BJ (cell line): ENCODE results near the gene SSH2. TPM values are rescaled to one million over a fixed set of nuclear protein-coding genes. Genes with fewer than 3 reads are reported as not detected.

ENCODE experiments used
- CTCF ChIA-PET: fragments of 350-600 bp; formaldehyde crosslinking; extraction: SDS; loops from one replicate; lab custom pipeline; 2021; ENCODE audit warnings: antibody characterized with exemption, inconsistent platforms; lab: Yijun Ruan, JAX
- POLR2A ChIA-PET: fragments of 300-600 bp; sonication (Branson Sonifier 250); formaldehyde crosslinking; extraction: SDS; loops from one replicate; lab custom pipeline; 2021; ENCODE audit warnings: antibody characterized with exemption; lab: Charles Lee
- DNase-seq: peaks from one replicate; pipeline ENCODE4 v3.0.0-alpha.2; 2011; ENCODE audit warnings: low read depth
- H3K27me3 ChIP-seq: 2 replicates; pipeline ENCODE4 v1.6.0; 2011; ENCODE audit warnings: low read length; ENCODE audit not compliant: control insufficient read depth, insufficient read depth
- H3K36me3 ChIP-seq: 2 replicates; pipeline ENCODE4 v1.5.1; 2011; ENCODE audit warnings: low read length; ENCODE audit not compliant: control insufficient read depth, insufficient read depth
- H3K4me3 ChIP-seq: 2 replicates; pipeline ENCODE4 v1.5.1; 2011; ENCODE audit warnings: low read depth, mild to moderate bottlenecking, control low read depth, low read length
- polyA plus RNA-seq: library from polyadenylated mRNA; depleted of rRNA; stranded (reverse); fragments of >200 nt; gene quantifications from 2 replicates; pipeline ENCODE4 v1.2.3, GENCODE V29; 2011
- TF ChIP-seq, protein P1 (sequence below): IDR thresholded peaks from 2 replicates; pipeline ENCODE4 v1.5.1; 2011; ENCODE audit warnings: low read depth, mild to moderate bottlenecking, control low read depth, inconsistent platforms, low read length, moderate library complexity; ENCODE audit not compliant: insufficient read depth

The SSH2 gene
- polyA plus RNA-seq, 1 experiment, result 5.7 TPM

DNA sequence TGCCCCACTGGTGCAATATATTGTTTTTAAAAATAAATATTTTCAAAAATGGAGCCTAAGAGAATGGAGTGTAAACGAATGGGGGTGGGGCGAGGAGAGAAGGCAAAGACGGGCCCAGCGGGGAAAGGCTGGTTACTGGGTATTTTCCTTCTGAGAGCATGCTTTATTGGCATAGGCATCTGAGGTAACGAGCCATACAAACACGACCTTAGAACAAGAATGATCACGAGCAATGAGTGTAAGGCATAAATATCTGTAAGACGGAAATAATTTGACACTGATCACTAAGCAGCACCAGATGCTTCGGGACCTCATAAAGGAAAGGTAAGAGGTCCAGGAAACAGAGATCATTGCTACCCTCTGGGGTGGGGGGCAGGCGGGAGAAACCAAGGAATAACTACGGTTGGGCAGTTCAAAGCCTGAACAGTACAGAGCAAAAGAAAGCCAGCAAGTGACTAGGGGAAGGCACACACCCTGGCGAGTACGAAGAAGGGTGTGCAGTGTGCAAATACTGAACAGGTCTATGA is 959 bp downstream of the SSH2 start:
- TF ChIP-seq, protein P1, sequence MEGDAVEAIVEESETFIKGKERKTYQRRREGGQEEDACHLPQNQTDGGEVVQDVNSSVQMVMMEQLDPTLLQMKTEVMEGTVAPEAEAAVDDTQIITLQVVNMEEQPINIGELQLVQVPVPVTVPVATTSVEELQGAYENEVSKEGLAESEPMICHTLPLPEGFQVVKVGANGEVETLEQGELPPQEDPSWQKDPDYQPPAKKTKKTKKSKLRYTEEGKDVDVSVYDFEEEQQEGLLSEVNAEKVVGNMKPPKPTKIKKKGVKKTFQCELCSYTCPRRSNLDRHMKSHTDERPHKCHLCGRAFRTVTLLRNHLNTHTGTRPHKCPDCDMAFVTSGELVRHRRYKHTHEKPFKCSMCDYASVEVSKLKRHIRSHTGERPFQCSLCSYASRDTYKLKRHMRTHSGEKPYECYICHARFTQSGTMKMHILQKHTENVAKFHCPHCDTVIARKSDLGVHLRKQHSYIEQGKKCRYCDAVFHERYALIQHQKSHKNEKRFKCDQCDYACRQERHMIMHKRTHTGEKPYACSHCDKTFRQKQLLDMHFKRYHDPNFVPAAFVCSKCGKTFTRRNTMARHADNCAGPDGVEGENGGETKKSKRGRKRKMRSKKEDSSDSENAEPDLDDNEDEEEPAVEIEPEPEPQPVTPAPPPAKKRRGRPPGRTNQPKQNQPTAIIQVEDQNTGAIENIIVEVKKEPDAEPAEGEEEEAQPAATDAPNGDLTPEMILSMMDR, result no peak
- H3K4me3 ChIP-seq, result peak overlapping the region; percentile 97
- ChIA-PET CTCF (interaction anchor here (1.4 to 9.2 kb wide), 3 partner anchors 26 to 124 kb away, joined by 3 to 224 read pairs (median 23); no protein-coding TSS in a partner anchor), POLR2A (interaction anchor here (0.6 kb wide), 1 partner anchor 10 kb away, joined by 4 read pairs; no protein-coding TSS in a partner anchor)
- H3K36me3 ChIP-seq, result no peaks in the 10 kb centered on the region
- no peak for DNase-seq
- no peaks in the 10 kb centered on the region for H3K27me3 ChIP-seq

DNA sequence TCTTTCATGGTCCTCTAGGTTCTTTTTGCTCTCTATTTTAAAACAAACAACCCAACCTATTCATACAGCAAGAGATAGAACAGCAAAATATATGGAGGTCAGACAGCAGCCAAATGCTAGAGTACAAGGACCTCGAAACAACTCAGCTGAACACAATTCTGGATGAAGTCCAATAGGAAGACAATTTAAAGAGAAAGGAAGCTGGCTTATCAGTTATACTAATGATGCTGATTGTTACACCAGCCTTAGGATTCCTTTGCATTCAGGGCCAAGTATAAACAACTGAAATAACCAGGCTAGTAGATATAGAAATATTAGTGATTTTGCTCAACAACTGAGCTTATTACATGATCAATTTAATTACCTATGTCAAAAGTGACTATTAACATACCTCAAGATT is 2.5 kb downstream of the SSH2 start:
- no peak for DNase-seq
- H3K27me3 ChIP-seq, result no peaks in the 10 kb centered on the region
- TF ChIP-seq, protein P1, result no peak
- ChIA-PET POLR2A (no interaction called here), CTCF (interaction anchor here (1.1 to 9.2 kb wide), 3 partner anchors 10 to 288 kb away, joined by 3 to 224 read pairs (median 5); no protein-coding TSS in a partner anchor)
- no peak overlapping the region for H3K4me3 ChIP-seq
- no peaks in the 10 kb centered on the region for H3K36me3 ChIP-seq

DNA sequence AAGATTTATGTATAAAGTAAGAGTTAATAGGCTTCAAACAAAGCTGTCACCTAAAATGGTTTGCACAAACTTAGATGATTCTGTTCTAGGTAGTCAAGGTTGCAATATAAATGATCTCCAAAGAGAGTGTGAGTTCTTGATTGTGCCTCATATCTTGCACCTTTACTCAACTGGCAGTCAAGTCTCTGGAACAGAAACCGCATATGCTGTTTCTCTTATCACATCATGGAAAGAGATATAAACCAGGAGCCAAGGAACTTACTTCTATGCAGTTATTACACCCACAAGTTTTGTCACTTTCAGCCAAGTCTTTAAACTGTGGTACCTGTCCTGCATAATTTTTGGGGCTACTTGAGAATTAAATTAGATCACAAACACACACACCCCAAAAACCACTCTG is 5.2 kb downstream of the SSH2 start:
- H3K4me3 ChIP-seq, result no peak overlapping the region
- DNase-seq, result no peak
- TF ChIP-seq, protein P1, result no peak
- ChIA-PET POLR2A (no interaction called here), CTCF (interaction anchor here (0.5 to 0.8 kb wide), 2 partner anchors 29 to 346 kb away, joined by 3 read pairs; no protein-coding TSS in a partner anchor)
- H3K36me3 ChIP-seq, result no peaks in the 10 kb centered on the region
- H3K27me3 ChIP-seq, result no peaks in the 10 kb centered on the region

DNA sequence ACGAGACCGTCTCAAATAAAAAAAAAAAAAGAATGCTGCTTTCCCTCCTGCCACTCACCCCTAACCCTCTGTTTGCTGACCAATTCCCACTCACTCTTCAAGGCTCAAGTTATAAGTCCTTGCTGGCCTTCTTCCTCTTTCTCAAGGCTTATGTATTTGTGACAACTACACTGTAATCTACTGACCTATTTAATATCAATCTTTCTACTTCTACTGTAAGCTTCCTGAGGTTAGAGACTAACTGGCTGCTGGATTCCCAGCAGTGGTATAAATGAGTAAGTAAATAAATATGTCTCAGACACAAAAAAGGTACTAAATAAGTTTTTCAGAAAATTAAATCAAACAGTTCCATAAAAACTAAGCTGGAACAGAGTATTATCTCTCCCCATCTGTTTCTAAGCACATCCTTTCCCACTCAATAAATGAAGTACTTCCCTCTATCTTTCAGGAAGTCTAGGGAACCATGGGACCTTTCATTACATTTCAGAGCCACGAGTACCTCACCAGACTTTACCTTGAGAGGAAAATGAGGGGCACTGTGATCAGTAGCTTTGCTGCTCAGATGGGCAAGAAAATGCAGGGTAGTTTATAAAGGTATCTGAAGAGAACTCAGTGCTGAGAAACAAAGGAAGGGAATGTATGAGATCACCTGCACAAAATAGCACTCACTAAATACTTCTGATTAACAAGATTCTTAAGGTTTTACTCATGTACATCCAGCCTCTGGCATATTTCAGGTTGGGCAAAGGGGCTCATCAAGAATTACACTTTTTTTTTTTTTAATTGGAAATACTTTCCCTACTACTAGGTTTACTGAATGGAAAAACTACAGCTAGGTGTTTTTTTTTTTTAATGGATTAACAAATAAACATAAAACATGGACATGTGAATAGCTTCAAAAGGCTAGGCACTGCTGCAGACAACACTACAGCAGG is 10.8 kb downstream of the SSH2 start:
- TF ChIP-seq, protein P1, result no peak
- POLR2A ChIA-PET, result interaction anchor here (0.7 kb wide), 1 partner anchor 11 kb away, joined by 5 read pairs; the partner anchor contains the start of gene SSH2

DNA sequence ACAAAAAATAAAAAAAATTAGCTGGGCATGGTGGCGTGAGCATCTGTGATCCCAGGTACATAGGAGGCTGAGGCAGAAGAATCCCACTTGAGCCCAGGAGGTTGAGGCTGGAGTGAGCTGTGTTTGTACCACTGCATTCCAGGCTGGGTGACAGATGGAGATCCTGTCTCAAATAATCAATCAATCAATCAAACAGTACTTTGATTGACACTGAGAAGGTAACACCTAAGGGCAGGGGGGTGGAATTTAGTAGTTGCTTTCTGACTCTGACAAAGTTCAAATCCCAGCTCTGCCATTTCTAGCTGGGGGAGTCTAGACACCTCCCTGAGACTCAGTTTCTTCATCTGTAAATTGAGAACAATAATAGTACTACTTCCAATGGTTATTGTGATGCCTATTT is 12.0 kb downstream of the SSH2 start:
- no peak for DNase-seq
- no peaks in the 10 kb centered on the region for H3K36me3 ChIP-seq
- H3K27me3 ChIP-seq, result no peaks in the 10 kb centered on the region
- CTCF ChIA-PET, result interaction anchor here (1.0 to 1.4 kb wide), 2 partner anchors 9 to 110 kb away, joined by 3 to 6 read pairs; no protein-coding TSS in a partner anchor
- TF ChIP-seq, protein P1, result no peak
- no peak overlapping the region for H3K4me3 ChIP-seq
- POLR2A ChIA-PET, result no interaction called here

More for the DNA sequence above, 10.8 kb downstream of the SSH2 start:
- DNase-seq, result no peak
- Histone ChIP-seq H3K27me3 (no peaks in the 10 kb centered on the region), H3K36me3 (no peaks in the 10 kb centered on the region), H3K4me3 (no peak overlapping the region)
- CTCF ChIA-PET, result interaction anchor here (0.5 to 4.6 kb wide), 3 partner anchors 12 to 111 kb away, joined by 3 to 34 read pairs (median 6); partner anchors contain the start of gene SSH2
